Transverse colon (tissue), 4 donors: ENCODE measurements around the gene BST1. TPM values are rescaled to one million over a fixed set of nuclear protein-coding genes. Genes with fewer than 3 reads are reported as not detected.
A peak's percentile ranks its signal among the peaks of the same experiment; 100 is the strongest.

Experiments
- DNase-seq: peaks from one replicate; pipeline ENCODE4 v3.0.0-alpha.2; 2019
- H3K27ac ChIP-seq, 4 donors: fragments of 200-600 bp; sonication (generic); 2 replicates each; pipeline ENCODE4 v1.5.1; 2016 to 2018; ENCODE audit warnings: inconsistent platforms in 4 of 4
- H3K27me3 ChIP-seq: fragments of 200-600 bp; sonication (generic); 2 replicates; pipeline ENCODE4 v1.5.1; 2017; ENCODE audit warnings: inconsistent platforms
- H3K36me3 ChIP-seq, 4 donors: fragments of 200-600 bp; sonication (generic); 2 replicates each; pipeline ENCODE4 v1.5.1; 2017 to 2019; ENCODE audit warnings: inconsistent platforms in 4 of 4
- H3K4me1 ChIP-seq, 4 donors: fragments of 200-600 bp; sonication (generic); 2 replicates each; pipeline ENCODE4 v1.5.1; 2017 to 2020; ENCODE audit warnings: inconsistent platforms in 4 of 4
- H3K4me3 ChIP-seq, 4 donors: fragments of 200-600 bp; sonication (generic); 1 replicate in 1 of 4; 2 replicates in 3 of 4; pipeline versions ENCODE4 v1.5.1 to v1.6.1; 2017 to 2019; ENCODE audit warnings: inconsistent platforms in 4 of 4
- H3K9me3 ChIP-seq, 2 donors: fragments of 200-600 bp; sonication (generic); 2 replicates each; pipeline ENCODE4 v1.5.1; 2017 to 2019; ENCODE audit warnings: inconsistent platforms in 2 of 2
- CTCF ChIP-seq, 5 experiments: fragments of 200-600 bp in 3 of 5; fragments of 450-650 bp in 2 of 5; sonication (generic) in 3 of 5; IDR thresholded peaks; 1 replicate in 2 of 5; 2 replicates in 3 of 5; pipeline ENCODE4 v1.5.1; 2016 to 2017; ENCODE audit warnings: antibody characterized with exemption in 5 of 5, inconsistent platforms in 3 of 5, mild to moderate bottlenecking in 2 of 5, moderate library complexity in 1 of 5
- EP300 ChIP-seq: sonication (generic); formaldehyde crosslinking; IDR thresholded peaks from one replicate; pipeline ENCODE4 v1.6.1; 2017; ENCODE audit warnings: antibody characterized with exemption, low read depth
- POLR2A ChIP-seq: fragments of 450-650 bp; IDR thresholded peaks from one replicate; pipeline ENCODE4 v1.6.1; 2016; ENCODE audit warnings: antibody characterized with exemption, mild to moderate bottlenecking, moderate library complexity
- POLR2AphosphoS5 ChIP-seq, 3 donors: sonication (generic); formaldehyde crosslinking; IDR thresholded peaks; one replicate each; pipeline ENCODE4 v1.6.1; 2016; ENCODE audit warnings: antibody characterized with exemption in 3 of 3
- WGBS, 2 donors: methylation state at CpG; one replicate each; pipeline ENCODE4 v1.1.5; 2018; ENCODE audit warnings: low coverage in 1 of 2; 5-methylcytosine and 5-hydroxymethylcytosine counted together
- in situ Hi-C, 4 donors: fragments of 200-750 bp; cut with MboI; loops; one replicate each; pipeline versions ENCODE4 v1.15.0 to v1.15.1; 2017; ENCODE audit warnings: low sequenced_read_pairs in 3 of 4, low pct_ligation_motif_present in 1 of 4, low pct_unique_long_range_greater_than_20kb in 1 of 4
- intact Hi-C: fragments of 100-400 bp; cut with DNase I; formaldehyde crosslinking; loops from one replicate; pipeline ENCODE4 v1.15.1; 2023; ENCODE audit warnings: low total_unique reads
- total RNA-seq, 4 donors: library from RNA; depleted of rRNA; stranded (reverse); fragments of >200 nt; gene quantifications; one replicate each; pipeline ENCODE4 v1.1.0, GENCODE V29; 2016

Gene BST1
- total RNA-seq, 4 donors from 2014 or later: 4.3 to 19.4 TPM; not detected in 2

GRCh38 chr4:15689540-15689939 is 13.3 kb upstream of the BST1 start:
- peaks cover 0 to 14% (median 4%) of the 10 kb centered on the region in 4 donors for H3K36me3 ChIP-seq
- no peak overlapping the region for H3K4me3 ChIP-seq
- no peaks in the 10 kb centered on the region for H3K27me3 ChIP-seq
- intact Hi-C loops (loop anchor here (5.0 kb wide), 1 partner anchor 457 kb away; no protein-coding TSS in a partner anchor), in situ Hi-C loops (no loop called here)
- no peak for DNase-seq
- 73 to 80% methylated on average over 2 of the region's 2 CpGs for WGBS, 2 donors
- no peak overlapping the region for H3K27ac ChIP-seq
- no peaks in the 10 kb centered on the region for H3K9me3 ChIP-seq
- no peak for TF ChIP-seq CTCF (IDR thresholded peaks at IDR 0.05)
- no peak for TF ChIP-seq POLR2AphosphoS5 (IDR thresholded peaks at IDR 0.05)
- TF ChIP-seq POLR2A: no peak
- TF ChIP-seq EP300: no peak
- peaks cover 0 to 8% (median 2%) of the 10 kb centered on the region in 4 donors for H3K4me1 ChIP-seq

GRCh38 chr4:15690020-15690809 is 12.7 kb upstream of the BST1 start:
- WGBS, 2 donors: 70 to 71% methylated on average over 7 of the region's 7 CpGs
- H3K27ac ChIP-seq: no peak overlapping the region

GRCh38 chr4:15691346-15692135 is 11.3 kb upstream of the BST1 start:
- TF ChIP-seq EP300 (no peak), POLR2A (no peak), CTCF (IDR thresholded peaks at IDR 0.05) (no peak), POLR2AphosphoS5 (IDR thresholded peaks at IDR 0.05) (no peak)
- intact Hi-C loops (no loop called here), in situ Hi-C loops (no loop called here)
- Histone ChIP-seq H3K36me3 (peaks cover 0 to 9% (median 4%) of the 10 kb centered on the region in 4 donors), H3K4me1 (peaks cover 0 to 9% (median 4%) of the 10 kb centered on the region in 4 donors), H3K4me3 (no peak overlapping the region), H3K27ac (peak overlapping the region in 2 of 4 donors; percentile 14 to 39), H3K9me3 (no peaks in the 10 kb centered on the region), H3K27me3 (no peaks in the 10 kb centered on the region)
- WGBS, 2 donors: 58 to 62% methylated on average over 2 to 3 of the region's 3 CpGs
- DNase-seq: no peak

More at GRCh38 chr4:15690020-15690809, 12.7 kb upstream of the BST1 start:
- intact Hi-C loops: no loop called here
- in situ Hi-C loops: no loop called here
- no peak for DNase-seq
- Histone ChIP-seq H3K27me3 (no peaks in the 10 kb centered on the region), H3K9me3 (no peaks in the 10 kb centered on the region), H3K4me1 (peaks cover 0 to 6% (median 2%) of the 10 kb centered on the region in 4 donors), H3K36me3 (peaks cover 0 to 14% (median 4%) of the 10 kb centered on the region in 4 donors), H3K4me3 (no peak overlapping the region)
- TF ChIP-seq POLR2AphosphoS5 (IDR thresholded peaks at IDR 0.05): no peak
- TF ChIP-seq CTCF (IDR thresholded peaks at IDR 0.05): no peak
- no peak for TF ChIP-seq EP300
- no peak for TF ChIP-seq POLR2A

- intact Hi-C loops (no loop called here), in situ Hi-C loops (no loop called here)
- WGBS, 2 donors: 79 to 84% methylated on average over 2 of the region's 2 CpGs
These were observed 10.3 kb upstream of the BST1 start for GRCh38 chr4:15692602-15693001.

More at GRCh38 chr4:15692602-15693001, 10.3 kb upstream of the BST1 start:
- TF ChIP-seq POLR2A (no peak), POLR2AphosphoS5 (IDR thresholded peaks at IDR 0.05) (no peak), EP300 (no peak)
- Histone ChIP-seq H3K4me3 (no peak overlapping the region), H3K36me3 (peaks cover 0 to 6% (median 0%) of the 10 kb centered on the region in 4 donors), H3K27ac (no peak overlapping the region), H3K27me3 (no peaks in the 10 kb centered on the region), H3K4me1 (peaks cover 0 to 9% (median 4%) of the 10 kb centered on the region in 4 donors), H3K9me3 (no peaks in the 10 kb centered on the region)
- DNase-seq: no peak
